ENCODE results near the gene CCDC102B.
"Not testable (repeated sequence)": the region's sequence is repeated elsewhere in the genome, so short reads cannot be mapped to it uniquely, and the experiment has no call there.

DNA sequence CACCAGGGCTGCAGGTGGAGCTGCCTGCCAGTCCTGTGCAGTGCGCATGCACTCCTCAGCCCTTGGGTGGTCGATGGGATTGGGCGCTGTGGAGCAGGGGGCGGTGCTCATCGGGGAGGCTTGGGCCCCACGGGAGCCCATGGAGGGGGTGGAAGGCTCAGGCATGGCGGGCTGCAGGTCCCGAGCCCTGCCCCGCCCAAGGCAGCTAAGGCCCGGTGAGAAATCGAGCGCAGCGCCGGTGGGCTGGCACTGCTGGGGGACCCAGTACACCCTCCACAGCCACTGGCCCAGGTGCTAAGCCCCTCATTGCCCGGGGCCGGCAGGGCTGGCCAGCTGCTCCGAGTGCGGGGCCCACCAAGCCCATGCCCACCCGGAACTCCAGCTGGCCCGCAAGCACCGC lies 82.1 kb downstream of the CCDC102B start:
- TF ChIP-seq, protein P1, sequence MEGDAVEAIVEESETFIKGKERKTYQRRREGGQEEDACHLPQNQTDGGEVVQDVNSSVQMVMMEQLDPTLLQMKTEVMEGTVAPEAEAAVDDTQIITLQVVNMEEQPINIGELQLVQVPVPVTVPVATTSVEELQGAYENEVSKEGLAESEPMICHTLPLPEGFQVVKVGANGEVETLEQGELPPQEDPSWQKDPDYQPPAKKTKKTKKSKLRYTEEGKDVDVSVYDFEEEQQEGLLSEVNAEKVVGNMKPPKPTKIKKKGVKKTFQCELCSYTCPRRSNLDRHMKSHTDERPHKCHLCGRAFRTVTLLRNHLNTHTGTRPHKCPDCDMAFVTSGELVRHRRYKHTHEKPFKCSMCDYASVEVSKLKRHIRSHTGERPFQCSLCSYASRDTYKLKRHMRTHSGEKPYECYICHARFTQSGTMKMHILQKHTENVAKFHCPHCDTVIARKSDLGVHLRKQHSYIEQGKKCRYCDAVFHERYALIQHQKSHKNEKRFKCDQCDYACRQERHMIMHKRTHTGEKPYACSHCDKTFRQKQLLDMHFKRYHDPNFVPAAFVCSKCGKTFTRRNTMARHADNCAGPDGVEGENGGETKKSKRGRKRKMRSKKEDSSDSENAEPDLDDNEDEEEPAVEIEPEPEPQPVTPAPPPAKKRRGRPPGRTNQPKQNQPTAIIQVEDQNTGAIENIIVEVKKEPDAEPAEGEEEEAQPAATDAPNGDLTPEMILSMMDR (IDR thresholded peaks at IDR 0.05), result not testable (repeated sequence)
- TF ChIP-seq POLR2A (IDR thresholded peaks at IDR 0.05), result not testable (repeated sequence)
